NK-92 (cell line): ENCODE measurements around the gene SPSB3.

Source experiments
- DNase-seq: peaks from one replicate; lab custom pipeline; 2025; ENCODE audit not compliant: unreplicated experiment; lab: John Stamatoyannopoulos, UW

SPSB3 gene

GRCh38 chr16:1775846-1776671 lies 6.3 kb downstream of the SPSB3 start:
- no peak for DNase-seq

GRCh38 chr16:1775006-1775845 lies 7.1 kb downstream of the SPSB3 start:
- DNase-seq = no peak

- DNase-seq = no peak
Measured at GRCh38 chr16:1774448-1774780, 8.0 kb downstream of the SPSB3 start.

GRCh38 chr16:1773703-1774447 lies 8.5 kb downstream of the SPSB3 start:
- no peak for DNase-seq

GRCh38 chr16:1772908-1773702 lies 9.3 kb downstream of the SPSB3 start, which contains the start of gene MRPS34:
Gene MRPS34 (minus strand): TSS chr16:1773134. CDS start chr16:1773119, 15 bp downstream.
- no peak for DNase-seq

GRCh38 chr16:1772362-1772907 lies 9.9 kb downstream of the SPSB3 start, which contains the start of gene EME2:
Gene EME2 (plus strand): TSS chr16:1772810. CDS start chr16:1773228, 418 bp downstream.
- no peak for DNase-seq

- no peak for DNase-seq
Measured at GRCh38 chr16:1771864-1772361, 10.5 kb downstream of the SPSB3 start.

- DNase-seq = no peak
Measured at GRCh38 chr16:1771188-1771863, 11.0 kb downstream of the SPSB3 start, which contains the start of gene NME3. Gene NME3 (minus strand): TSS chr16:1771543. CDS start chr16:1771534, 9 bp downstream.

- no peak for DNase-seq
Measured at GRCh38 chr16:1770328-1771187, 11.8 kb downstream of the SPSB3 start.

- DNase-seq = no peak
Measured at GRCh38 chr16:1769402-1770300, 12.7 kb downstream of the SPSB3 start.

GRCh38 chr16:1768767-1769401 lies 13.5 kb downstream of the SPSB3 start:
- DNase-seq = no peak

GRCh38 chr16:1768061-1768766 lies 14.2 kb downstream of the SPSB3 start:
- no peak for DNase-seq

GRCh38 chr16:1767116-1767994 lies 15.0 kb downstream of the SPSB3 start:
- DNase-seq = no peak

GRCh38 chr16:1766701-1767100 lies 15.7 kb downstream of the SPSB3 start:
- DNase-seq = no peak

- DNase-seq = no peak
Measured at GRCh38 chr16:1766231-1766630, 16.1 kb downstream of the SPSB3 start.
